Measurements from ENCODE around the gene RAB11FIP4.
A peak's percentile ranks its signal among the peaks of the same experiment; 100 is the strongest.

RAB11FIP4 gene

DNA sequence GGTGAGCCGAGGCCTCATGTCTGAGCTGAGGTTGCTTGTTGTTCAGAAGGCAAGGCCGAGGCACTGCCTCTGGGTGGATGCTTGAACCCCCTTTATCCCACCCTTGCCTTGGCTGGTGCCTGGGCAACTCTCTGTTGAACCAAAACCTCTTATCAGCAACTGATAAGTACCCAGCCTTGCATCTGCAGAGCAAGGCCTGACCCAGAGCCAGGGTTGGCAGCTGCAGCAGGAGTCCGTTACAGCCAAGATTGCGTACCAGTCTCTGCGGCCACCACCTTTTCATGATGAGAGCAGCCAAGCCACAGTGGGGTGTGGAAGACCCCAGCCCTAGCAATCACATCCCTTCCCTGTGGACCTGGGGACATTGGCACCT lies 118.3 kb downstream of the RAB11FIP4 start:
- no peak for DNase-seq

DNA sequence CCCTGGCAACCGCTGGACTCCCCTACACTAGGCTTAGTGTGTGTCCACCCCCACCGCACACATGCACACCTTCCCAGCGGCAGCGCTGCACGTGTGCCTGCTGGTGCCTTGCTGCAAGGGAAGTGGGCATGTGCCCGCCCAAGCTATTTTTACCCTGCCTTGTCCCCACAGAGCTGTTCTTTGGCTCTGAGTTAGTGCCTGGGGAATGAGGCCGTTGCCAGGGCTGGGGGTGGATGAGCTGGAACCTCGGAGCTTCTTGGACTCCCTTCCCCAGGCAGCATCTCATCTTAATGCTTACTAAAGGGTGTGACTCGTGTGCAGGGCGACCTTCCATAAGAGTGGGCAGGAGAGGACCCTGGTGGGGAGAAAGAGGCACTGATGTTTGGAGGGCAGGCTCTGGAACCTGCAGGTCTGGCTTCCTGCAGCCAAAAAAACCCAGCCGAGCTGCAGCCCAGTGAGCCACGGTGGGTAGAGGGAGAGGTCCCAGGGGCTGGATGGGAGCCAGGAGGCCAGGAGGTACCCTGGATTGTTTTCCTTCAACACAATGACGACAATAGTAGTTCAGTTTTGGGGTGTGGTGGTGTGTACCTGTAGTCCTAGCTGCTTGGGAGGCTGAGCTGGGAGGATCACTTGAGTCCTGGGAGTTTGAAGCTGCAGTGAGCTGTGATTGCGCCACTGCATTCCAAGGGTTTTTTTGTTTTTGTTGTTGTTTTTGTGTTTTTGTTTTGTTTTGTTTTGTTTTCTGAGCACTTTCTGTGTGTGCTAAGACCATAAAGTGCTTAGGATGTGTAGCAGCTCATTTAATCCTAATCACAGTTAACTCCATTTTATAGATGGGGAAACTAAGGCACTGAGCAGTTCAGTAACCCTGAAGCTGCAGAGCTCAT lies 119.1 kb downstream of the RAB11FIP4 start:
- DNase-seq: peak; percentile 20

DNA sequence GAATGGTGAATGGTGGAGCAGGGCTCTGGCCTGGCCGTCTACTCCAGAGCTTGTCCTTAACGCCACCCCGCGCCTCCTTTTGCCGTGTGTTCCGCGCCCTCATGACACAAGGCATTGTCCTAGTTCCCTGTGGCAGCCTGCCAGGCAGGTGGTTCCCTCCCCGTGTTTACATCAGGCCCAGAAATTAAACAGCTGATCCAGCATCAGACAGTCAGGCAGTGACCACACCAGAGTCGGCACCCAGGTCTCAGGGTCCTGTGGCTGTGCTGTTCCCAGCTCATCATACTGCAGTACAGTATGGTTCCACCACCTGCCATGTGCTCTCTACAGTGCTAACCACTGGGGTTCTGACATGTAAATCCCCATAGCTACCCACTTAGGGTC lies 119.7 kb downstream of the RAB11FIP4 start:
- no peak for DNase-seq

DNA sequence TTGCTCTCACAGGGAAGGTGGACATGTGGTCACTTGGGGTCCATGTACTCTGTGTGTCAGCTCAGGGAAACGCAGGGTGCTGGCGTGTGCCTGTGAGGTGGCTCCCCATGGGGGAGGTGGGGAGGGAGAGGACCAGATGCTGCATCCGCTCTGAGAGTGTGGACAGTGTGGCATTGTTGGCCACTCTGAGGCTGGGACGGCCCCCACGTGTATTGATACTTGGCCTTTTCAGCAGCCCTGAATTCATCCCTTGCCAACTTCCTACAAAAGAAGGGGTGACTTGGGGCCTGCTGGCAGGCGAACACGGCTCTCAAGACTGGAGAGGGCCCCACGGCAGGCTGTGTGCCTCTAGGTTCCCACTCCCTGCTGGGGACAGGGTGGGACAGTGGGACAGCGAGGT lies 120.1 kb downstream of the RAB11FIP4 start:
- no peak for DNase-seq

DNA sequence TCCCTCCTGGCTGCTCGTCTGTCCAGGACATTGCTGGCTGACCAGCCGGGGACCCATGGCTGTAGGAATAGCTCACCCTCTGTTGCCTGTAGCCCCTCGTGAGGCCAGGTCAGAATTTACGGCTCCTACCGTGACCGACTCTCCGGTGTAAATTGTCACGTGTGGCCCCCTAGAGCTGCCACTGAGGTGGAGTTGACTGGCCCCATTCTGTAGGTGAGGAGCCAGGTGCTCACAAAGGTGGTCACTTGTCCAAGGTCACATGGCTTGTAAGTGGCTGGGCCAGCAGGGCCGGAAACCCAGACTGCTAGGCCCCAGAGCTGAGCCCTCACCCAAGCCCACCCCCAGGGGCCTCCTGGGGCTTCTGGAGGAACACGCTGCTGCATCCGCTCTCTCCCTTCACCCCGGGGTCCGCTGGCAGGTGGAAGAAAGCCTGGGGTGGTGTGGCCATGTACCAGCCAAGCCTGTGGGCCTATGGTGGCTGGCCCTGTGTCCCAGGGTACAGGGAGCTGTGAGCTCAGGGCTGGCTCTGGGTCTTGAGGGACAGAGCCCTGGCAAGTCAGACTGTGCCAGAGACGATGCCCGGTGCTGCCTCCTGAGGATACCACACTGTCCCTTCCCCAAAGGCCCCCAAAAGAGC lies 120.7 kb downstream of the RAB11FIP4 start:
- no peak for DNase-seq

DNA sequence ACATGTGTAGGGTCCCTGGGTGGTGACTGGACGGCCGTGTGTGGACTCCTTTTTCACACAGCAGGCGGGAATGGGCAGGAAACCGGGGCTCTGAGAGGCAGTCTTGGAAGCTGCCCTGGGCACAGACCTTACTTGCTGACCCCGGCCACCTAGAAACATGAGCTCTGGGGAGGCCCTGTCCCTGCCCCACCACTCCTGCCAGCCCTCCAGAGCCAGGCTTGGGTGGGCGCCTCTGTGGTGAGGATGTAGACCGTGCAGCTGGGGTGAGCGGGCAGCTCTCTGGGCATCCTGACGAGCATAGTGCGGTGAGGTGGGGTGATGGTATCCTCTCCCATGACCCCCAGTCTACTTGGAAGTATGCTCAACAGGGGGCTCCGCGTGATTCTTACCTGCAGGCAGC lies 121.3 kb downstream of the RAB11FIP4 start:
- DNase-seq: no peak

DNA sequence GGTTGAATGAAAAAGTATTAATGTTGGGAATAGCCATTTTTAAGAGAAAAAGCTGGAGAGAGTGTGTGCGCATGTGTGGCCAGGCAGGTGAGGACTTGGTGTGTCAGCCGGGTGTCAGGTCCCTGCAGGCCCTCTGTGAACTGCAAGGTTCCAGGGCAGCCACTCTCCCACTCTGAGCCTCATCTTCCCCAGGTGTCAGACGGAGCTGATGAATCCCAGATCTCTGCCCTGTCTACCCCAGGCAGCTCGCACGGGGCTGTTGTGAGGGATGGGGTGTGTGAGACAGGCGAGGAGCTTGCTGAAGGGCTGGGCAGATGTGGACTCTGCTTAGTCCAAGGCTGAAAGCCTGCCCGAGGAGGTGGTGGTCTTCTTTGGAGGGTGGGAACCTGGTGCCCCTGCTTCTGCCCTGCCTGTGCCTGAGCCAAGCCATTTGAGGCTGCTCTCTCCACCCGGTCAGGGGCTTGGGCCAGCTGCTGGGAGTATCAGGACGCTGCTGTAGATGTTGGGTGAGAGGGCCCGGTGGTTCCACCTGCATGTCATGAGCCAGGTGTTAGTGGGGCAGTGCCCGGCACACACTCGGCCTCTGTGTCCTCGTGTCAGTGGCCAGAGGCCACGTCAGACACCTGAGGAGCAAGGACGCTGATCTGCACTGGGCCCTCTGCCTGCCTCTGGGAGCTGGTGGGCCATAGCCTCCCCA lies 122.4 kb downstream of the RAB11FIP4 start:
- no peak for DNase-seq

DNA sequence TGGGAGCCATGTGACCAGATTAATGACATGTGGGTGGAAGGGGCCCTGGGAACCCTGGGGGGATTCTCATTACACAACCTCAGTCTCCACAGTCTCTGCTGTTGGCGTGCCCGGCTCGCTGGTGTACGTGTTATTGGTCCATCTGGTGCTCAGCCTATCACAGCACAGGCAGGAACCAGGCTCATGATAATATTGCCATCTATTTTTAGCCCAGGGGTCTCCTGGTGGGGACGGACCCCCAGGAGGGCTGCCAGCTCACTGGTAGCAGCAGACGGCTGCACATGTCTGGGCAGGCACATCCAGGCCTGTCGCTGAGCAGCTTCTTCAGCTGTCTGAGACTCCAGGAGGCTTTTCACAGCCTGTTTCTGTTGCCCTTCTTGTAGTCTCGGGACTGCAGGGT lies 123.8 kb downstream of the RAB11FIP4 start:
- DNase-seq: no peak

DNA sequence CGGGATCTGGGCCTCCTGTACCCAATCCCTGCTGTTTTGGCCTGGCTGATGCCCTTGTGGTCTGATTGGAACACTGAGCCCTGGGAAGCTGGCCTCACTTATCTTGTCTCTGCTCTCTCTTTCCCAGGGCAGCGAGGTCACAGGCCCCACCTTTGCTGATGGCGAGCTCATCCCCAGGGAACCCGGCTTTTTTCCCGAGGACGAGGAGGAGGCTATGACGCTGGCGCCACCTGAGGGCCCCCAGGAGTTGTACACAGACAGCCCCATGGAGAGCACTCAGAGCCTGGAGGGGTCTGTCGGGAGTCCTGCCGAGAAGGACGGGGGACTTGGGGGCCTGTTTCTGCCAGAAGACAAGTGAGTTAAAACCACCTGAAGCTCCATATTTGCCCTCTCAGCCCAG lies 126.0 kb downstream of the RAB11FIP4 start:
- no peak for DNase-seq

DNA sequence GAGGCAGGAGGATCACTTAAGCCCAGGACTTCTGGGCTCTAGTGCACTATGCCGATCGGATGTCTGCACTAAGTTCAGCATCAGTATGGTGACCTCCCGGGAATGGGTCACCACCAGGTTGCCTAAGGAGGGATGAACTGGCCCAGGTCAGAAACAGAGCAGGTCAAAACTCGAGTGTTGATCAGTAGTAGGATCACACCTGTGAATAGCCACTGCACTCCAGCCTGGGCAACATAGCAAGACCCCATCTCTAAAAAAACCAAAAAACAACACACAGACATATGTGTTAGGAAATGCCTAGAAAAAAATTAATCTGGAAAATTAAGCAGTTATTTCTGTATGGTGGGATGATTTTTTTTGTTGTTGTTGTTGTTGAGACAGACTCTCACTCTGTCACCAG lies 127.0 kb downstream of the RAB11FIP4 start:
- DNase-seq: no peak

DNA sequence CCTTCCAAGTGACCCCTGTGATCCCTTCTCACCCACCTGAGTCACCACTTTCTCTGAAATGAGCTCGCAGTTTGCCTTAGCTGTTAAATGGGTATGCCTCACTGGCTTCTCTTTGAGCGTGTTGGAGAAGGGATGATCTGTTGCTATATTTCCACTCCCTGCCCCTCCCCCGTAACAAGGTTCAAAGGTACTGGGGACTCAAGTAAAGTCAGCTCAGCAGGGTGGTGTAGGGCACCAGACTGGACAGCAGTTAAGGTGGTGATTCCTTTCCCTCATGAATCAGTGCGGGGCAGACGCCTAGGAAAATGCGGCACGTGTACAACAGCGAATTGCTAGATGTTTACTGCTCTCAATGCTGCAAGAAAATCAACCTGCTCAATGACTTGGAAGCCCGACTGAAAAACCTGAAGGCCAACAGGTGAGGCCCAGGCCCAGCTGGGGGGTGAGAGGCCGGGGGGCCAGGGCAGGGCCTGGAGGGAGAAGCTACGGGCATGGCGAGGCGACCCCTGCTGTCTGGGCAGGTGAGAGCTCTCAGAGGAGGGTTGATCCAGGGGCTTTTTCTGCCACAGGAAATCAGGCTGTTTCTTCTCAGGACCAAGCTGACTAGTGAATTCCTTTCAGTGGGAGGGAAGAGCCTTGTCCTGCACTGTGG lies 130.3 kb downstream of the RAB11FIP4 start:
- DNase-seq: no peak

DNA sequence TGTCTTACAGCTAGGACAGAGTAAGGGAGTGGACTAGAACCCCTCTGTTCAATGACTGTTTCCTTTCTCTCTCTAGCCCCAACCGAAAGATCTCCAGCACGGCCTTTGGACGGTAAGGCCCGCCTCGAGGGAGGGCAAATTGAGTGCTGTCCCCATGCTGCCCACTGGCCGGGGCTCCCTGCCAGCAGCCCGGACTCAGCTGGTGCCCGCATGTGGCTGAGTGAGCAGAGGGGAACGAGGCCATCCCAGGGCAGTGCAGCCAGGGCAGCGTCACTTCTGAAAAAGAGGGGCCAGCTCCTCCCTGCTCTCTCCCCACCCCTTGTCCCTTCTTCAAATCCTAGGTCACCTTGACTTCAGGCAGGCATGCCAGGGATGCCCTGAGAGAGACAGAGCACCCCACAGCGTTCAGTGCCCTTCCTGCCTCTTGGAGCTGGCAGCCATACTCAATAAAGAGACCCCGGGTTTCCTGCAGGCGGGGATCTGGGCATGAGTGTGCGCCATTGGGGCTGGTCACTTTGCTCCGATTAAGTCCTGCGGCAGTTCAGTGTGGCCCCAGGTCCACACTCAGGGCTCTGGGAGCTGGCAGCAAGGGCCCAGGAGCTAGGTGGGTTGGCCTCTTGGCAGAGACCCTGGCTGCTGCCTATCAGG lies 130.9 kb downstream of the RAB11FIP4 start:
- no peak for DNase-seq

DNA sequence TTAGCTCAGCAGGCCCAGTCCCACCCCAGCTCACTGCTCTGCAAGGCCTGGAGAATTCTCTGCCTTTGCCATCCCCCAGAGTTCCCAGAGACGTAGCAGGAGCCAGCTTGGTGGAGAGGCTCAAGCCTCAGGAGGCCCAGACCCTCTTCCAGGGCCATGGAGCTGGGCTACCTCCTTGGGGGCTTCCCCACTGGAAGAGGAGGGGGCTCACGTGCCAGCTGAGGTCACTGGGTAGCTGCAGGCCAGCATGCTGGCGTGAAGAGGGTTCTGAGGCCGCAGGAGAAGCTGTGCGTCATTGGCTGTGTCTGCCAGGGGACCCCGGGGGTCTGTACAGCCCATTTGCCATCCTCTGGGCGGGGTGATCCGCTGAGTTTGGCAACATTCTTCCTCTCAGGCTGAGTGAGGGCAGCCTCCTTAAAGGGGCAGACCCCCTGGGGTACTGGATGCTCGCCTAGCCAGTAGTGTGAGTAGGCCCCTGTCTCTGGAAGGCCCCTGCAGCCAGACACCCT lies 131.6 kb downstream of the RAB11FIP4 start:
- no peak for DNase-seq

DNA sequence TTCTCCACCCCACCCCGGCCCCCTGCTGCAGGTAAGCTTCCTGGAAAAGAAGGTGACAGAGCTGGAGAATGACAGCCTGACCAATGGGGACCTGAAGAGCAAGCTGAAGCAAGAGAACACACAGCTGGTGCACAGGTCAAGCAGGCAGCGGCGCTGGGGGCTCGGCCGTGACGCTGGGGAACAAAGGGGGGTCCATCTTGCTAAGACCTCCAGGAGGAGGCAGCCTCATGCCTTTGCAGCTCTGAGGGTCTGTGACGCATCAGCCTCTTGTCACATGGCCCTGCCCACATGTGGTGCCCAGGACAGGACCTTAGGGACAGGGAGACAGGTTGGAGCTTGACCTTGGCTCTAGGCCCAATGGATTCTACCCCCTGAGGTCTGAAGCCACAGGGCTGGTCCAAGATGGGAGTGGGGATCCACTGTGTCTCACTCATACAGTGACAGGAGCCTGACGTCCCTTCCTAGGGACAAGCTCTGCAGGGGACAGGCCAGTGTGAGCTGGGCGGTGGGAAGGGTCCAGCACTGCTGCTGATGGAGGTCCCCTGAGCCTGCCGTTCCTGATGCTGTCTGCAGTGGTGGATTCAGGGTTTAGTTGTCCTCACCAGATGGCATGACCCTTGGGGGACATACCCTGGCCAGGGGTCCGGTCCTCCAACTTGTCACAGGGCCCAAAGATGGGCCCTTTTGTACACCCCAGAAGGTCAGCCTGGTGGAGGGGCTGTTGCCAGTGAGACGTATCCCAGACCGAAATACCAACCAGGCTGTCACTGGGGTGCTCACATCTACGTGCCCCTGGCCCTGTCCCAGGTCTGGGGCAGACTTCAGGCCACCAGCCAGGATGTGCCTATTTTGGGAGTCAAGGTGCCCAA lies 132.6 kb downstream of the RAB11FIP4 start:
- DNase-seq: no peak

DNA sequence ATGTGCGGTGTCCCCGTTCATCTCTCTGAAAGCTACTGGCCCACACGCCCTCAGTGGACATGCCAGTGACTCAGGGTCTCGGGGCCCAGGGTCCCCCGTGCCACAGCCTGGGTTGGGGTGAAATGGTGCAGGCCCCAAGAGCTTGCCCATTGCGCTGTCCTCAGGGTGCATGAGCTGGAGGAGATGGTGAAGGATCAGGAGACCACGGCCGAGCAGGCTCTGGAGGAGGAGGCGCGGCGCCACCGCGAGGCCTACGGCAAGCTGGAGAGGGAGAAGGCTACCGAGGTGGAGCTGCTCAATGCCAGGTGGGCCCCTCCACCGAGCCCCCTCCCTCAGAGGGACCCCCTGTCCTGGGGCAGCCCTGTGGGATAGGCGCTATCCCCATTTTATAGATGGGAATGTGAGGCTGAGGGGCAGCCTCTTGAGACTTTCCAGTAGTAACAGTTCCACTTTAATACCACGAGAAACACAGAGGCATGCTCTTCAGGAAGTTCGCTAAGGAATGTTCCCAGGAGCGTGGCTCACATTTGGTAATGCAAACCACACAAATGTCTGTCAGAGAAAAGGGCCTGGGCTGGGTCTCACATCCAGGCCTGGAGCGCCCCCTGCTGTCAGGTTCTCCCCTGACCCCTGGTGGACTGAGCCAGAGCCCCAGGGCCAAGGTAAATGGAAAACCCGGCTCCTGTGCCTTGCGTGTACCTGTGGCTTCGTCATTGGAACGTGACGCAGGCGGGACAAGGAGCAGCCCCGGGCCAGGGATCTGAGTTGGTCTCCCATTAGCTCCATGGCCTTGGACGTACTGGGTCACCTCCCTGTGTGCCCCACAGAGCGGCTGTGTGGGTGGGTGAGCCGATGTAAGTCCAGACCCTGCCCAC lies 133.7 kb downstream of the RAB11FIP4 start:
- DNase-seq: peak; percentile 86

DNA sequence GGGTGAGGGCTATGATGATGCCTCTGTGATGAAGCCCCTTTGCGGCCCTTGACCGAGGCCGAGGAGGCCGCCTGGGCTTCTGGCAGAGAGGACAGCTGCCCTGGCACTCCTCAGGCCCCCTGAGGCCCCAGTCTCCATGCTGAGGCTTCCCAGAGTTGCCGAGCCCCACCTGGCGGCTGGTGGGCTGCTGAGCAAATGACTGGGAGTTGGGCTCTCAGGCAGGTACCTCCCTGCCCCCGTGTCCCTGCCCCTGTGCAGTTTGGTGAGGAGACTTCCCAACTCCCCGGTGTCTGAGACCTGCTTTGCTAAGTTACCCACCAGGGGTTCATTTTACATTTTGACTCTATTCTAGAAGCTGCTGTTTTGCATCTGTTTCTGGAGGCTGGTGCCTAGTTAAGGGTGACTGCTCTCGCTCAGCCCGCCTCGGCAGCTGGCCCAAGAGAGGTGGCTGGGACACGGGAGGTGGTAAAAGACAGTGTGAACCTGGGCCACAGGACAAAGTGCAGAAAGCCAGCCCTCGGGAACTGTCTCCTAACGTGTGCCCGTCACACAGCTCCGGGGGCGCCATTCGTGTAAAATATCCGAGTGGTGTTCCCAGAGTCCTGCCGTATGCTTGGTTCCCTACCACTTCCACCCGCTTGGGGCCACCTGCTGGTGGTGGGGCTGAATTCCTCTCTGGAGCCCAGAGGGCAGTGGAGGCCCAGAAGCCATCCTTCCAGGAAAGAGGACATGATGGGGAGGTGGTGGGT lies 134.5 kb downstream of the RAB11FIP4 start:
- no peak for DNase-seq

DNA sequence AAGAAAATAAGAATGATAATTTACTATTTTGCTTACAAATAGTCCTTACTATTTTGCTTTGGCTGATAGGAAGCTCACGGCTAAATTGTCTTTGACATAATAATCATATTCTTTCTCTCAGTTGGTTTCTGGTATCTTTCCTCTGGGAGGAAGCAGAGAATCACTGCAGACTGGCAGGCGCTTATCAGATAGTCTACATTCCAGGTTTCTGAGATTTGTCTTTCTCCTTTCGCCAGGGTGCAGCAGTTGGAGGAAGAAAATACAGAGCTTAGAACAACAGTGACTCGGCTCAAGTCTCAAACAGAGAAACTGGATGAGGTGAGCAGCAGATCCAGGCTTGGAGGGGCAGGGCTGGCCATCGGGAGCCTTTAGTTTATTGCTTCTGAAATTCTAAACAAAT lies 136.1 kb downstream of the RAB11FIP4 start:
- DNase-seq: no peak

DNA sequence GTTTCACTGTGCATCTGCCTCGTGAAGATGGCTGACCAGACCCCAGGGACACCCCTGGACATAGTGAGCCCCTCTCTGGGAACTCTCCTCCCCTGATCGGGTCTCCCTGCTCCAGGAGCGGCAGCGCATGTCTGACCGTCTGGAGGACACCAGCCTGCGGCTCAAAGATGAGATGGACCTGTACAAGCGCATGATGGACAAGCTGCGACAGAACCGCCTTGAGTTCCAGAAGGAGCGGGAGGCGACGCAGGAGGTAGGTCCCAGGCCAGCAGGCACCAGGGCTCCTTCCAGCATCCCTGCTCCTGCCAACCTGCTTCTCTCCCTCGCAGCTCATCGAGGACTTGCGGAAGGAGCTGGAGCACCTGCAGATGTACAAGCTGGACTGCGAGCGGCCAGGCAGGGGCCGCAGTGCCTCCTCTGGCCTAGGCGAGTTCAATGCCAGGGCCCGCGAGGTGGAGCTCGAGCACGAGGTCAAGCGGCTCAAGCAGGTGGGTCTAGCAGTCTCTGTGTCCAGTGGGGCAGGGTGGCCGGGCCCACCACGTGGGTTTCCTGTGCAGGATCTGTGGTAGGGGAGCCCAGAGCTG lies 136.9 kb downstream of the RAB11FIP4 start:
- DNase-seq: no peak

DNA sequence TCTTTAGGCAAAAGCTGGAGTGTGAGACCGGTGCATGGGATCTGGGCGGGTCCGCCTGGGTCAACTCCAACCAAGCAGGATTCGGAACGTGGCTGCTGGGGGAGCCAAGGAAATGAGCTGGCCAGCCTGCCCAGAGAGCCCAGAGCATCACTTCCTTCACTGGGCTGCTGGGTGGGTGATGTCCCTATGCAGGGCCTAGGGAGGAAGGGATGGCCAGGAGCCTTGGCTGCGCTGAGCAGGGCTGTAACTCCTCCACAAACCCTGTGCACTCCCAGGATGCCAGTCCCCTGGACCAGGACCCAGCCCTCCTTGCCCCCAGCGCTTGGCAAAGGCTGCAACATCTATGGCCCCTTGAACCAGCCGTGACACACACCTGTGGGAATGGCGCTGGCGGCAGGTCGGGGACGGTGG lies 138.4 kb downstream of the RAB11FIP4 start:
- DNase-seq: no peak
